ENCODE measurements around the gene KRTAP4-11. TPM values are rescaled to one million over a fixed set of nuclear protein-coding genes. Genes with fewer than 3 reads are reported as not detected.

KRTAP4-11 gene
- total RNA-seq, 1 experiment from 2014 or later: not detected

- H3K4me3 Mint-ChIP-seq: no peak overlapping the region
- H3K9me3 Mint-ChIP-seq: peaks cover 4 to 11% of the 10 kb centered on the region in 2 experiments; a peak in 4 of 5 replicates
Measured at GRCh38 chr17:41126412-41126811, 8.2 kb upstream of the KRTAP4-11 start.

More at GRCh38 chr17:41126412-41126811, 8.2 kb upstream of the KRTAP4-11 start:
- Histone ChIP-seq H3K27ac (ENCODE audit: insufficient read length, low read depth, low read length) (no peak overlapping the region), H3K23me2 (ENCODE audit: insufficient read length, low read depth, low read length, poor library complexity, severe bottlenecking) (no peaks in the 10 kb centered on the region), H3K79me2 (ENCODE audit: insufficient read depth, low read length) (no peaks in the 10 kb centered on the region), H2BK20ac (ENCODE audit: low read depth, low read length, poor library complexity, severe bottlenecking) (no peak overlapping the region), H3T11ph (ENCODE audit: low read length) (no peak overlapping the region), H4K5ac (ENCODE audit: insufficient read length, low read depth, low read length) (no peak overlapping the region), H4K91ac (ENCODE audit: insufficient read length, low read depth, low read length) (no peak overlapping the region), H3K4me1 (ENCODE audit: insufficient read depth, low read length) (no peaks in the 10 kb centered on the region), H2BK5ac (ENCODE audit: insufficient read length, low read length) (no peak overlapping the region), H2AFZ (ENCODE audit: low read length) (no peak overlapping the region), H4K20me1 (ENCODE audit: control insufficient read depth, insufficient read depth, insufficient read length) (no peaks in the 10 kb centered on the region), H2AK5ac (ENCODE audit: insufficient read length, low read length) (no peak overlapping the region), H3K79me1 (ENCODE audit: insufficient read depth, low read depth, low read length, poor library complexity, severe bottlenecking) (no peaks in the 10 kb centered on the region), H4K8ac (replicated peaks; ENCODE audit: insufficient read length, low read depth, low read length) (no peak overlapping the region), H3K23ac (ENCODE audit: insufficient read length, low read depth, low read length) (no peak overlapping the region), H3K27me3 (ENCODE audit: insufficient read depth, low read length) (no peaks in the 10 kb centered on the region), H2BK15ac (ENCODE audit: low read depth, low read length) (no peak overlapping the region), H3K9me3 (ENCODE audit: control insufficient read depth, low read depth, low read length) (no peaks in the 10 kb centered on the region), H3K56ac (ENCODE audit: insufficient read length, low read depth, low read length) (no peak overlapping the region), H3K4me2 (ENCODE audit: insufficient read depth, insufficient read length, low read length) (no peak overlapping the region), H3K9ac (ENCODE audit: extremely low read depth, insufficient read length, low read length) (no peak overlapping the region), H3K14ac (ENCODE audit: insufficient read depth, low read length) (no peak overlapping the region), H2BK120ac (ENCODE audit: low read depth, low read length, poor library complexity, severe bottlenecking) (no peak overlapping the region), H2BK12ac (ENCODE audit: insufficient read length, low read depth, low read length) (no peak overlapping the region), H3K18ac (ENCODE audit: insufficient read length, low read depth, low read length) (no peak overlapping the region), H3K4ac (ENCODE audit: low read depth, low read length) (no peak overlapping the region)
- TF ChIP-seq, protein P1, sequence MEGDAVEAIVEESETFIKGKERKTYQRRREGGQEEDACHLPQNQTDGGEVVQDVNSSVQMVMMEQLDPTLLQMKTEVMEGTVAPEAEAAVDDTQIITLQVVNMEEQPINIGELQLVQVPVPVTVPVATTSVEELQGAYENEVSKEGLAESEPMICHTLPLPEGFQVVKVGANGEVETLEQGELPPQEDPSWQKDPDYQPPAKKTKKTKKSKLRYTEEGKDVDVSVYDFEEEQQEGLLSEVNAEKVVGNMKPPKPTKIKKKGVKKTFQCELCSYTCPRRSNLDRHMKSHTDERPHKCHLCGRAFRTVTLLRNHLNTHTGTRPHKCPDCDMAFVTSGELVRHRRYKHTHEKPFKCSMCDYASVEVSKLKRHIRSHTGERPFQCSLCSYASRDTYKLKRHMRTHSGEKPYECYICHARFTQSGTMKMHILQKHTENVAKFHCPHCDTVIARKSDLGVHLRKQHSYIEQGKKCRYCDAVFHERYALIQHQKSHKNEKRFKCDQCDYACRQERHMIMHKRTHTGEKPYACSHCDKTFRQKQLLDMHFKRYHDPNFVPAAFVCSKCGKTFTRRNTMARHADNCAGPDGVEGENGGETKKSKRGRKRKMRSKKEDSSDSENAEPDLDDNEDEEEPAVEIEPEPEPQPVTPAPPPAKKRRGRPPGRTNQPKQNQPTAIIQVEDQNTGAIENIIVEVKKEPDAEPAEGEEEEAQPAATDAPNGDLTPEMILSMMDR (conservative IDR thresholded peaks at IDR 0.05): no peak
- no CpG with 5 or more reads among the region's 3 CpGs for WGBS (ENCODE audit: extremely low coverage, insufficient read length, low lambda C conversion rate)
- DNase-seq: no peak
- Mint-ChIP-seq H3K27me3 (ENCODE audit: low read depth) (no peaks in the 10 kb centered on the region; the same call in 1 of the 2 replicates), H3K27ac (no peak overlapping the region), H3K36me3 (ENCODE audit: insufficient read depth in 1 of 3, low read depth in 3 of 3) (peaks cover 0 to 2% (median 0%) of the 10 kb centered on the region in 3 experiments; a peak in 2 of 7 replicates), H3K4me1 (peaks cover 5% of the 10 kb centered on the region in 2 experiments)

Data from H9 (cell line).